DMS153 treated with DMSO at 0.1 percent for 48 hours (cell line): Measurements from ENCODE around the gene PEPD.
"Not testable (repeated sequence)": the region's sequence is repeated elsewhere in the genome, so short reads cannot be mapped to it uniquely, and the experiment has no call there.

ENCODE experiments used
- DNase-seq: peaks from one replicate; lab custom pipeline; 2025; ENCODE audit not compliant: unreplicated experiment; lab: John Stamatoyannopoulos, UW

The PEPD gene

GRCh38 chr19:33521480-33522370, at the start of gene PEPD:
PEPD (minus strand) TSS chr19:33521791; CDS start chr19:33521760, 31 bp downstream.
- DNase-seq = peak; percentile 68

- DNase-seq = no peak
Observed at GRCh38 chr19:33569821-33570220, 48.2 kb upstream of the PEPD start.

GRCh38 chr19:33568706-33569105, 47.1 kb upstream of the PEPD start:
- no peak for DNase-seq

- DNase-seq = no peak
Observed at GRCh38 chr19:33564836-33565338, 43.3 kb upstream of the PEPD start.

- DNase-seq = no peak
Observed at GRCh38 chr19:33562636-33563035, 41.0 kb upstream of the PEPD start.

GRCh38 chr19:33561666-33562065, 40.1 kb upstream of the PEPD start:
- not testable (repeated sequence) for DNase-seq

GRCh38 chr19:33561261-33561660, 39.7 kb upstream of the PEPD start:
- no peak for DNase-seq

GRCh38 chr19:33559996-33560395, 38.4 kb upstream of the PEPD start:
- DNase-seq = no peak

- no peak for DNase-seq
Observed at GRCh38 chr19:33558856-33559255, 37.3 kb upstream of the PEPD start.

- DNase-seq = no peak
Observed at GRCh38 chr19:33558151-33558550, 36.6 kb upstream of the PEPD start.

- no peak for DNase-seq
Observed at GRCh38 chr19:33557720-33558119, 36.1 kb upstream of the PEPD start.

GRCh38 chr19:33557196-33557595, 35.6 kb upstream of the PEPD start:
- no peak for DNase-seq

GRCh38 chr19:33556261-33556660, 34.7 kb upstream of the PEPD start:
- no peak for DNase-seq

GRCh38 chr19:33555726-33556125, 34.1 kb upstream of the PEPD start:
- DNase-seq = not testable (repeated sequence)

- no peak for DNase-seq
Observed at GRCh38 chr19:33554821-33555220, 33.2 kb upstream of the PEPD start.

- DNase-seq = no peak
Observed at GRCh38 chr19:33554391-33554790, 32.8 kb upstream of the PEPD start.

GRCh38 chr19:33553530-33554310, 32.1 kb upstream of the PEPD start:
- no peak for DNase-seq

- DNase-seq = no peak
Observed at GRCh38 chr19:33552928-33553279, 31.3 kb upstream of the PEPD start.

- DNase-seq = no peak
Observed at GRCh38 chr19:33552191-33552927, 30.8 kb upstream of the PEPD start.

GRCh38 chr19:33551676-33552075, 30.1 kb upstream of the PEPD start:
- no peak for DNase-seq

GRCh38 chr19:33550768-33551167, 29.2 kb upstream of the PEPD start:
- DNase-seq = no peak
